AG08395 (cell line): ENCODE results near the gene DPH6.
"Not testable (repeated sequence)": the region's sequence is repeated elsewhere in the genome, so short reads cannot be mapped to it uniquely, and the experiment has no call there.

Experiments used
- DNase-seq: peaks from one replicate; pipeline ENCODE4 v3.0.0; 2012; ENCODE audit warnings: mixed read lengths, low spot score

The DPH6 gene

DNA sequence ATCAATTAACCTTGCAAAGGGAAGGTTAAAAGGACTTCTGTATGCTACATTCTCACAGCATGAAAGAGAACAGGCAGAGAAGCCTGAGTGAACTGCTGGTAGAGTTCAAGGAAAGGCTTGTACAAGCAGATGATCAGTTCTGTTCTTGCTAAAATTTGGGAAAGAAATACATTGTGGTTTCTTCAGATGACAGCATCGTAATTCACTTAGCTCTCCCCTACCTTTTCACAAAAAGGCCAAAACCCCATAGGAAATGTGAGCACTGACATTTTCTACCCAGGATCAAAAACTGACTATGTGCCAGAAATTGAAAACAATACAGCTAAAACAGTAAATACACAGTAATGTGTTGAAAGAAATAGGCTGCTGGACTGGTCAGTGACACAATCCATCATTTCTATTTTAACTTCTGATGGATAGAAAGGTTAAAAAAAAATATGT, 216.4 kb downstream of the DPH6 start:
- DNase-seq: no peak

DNA sequence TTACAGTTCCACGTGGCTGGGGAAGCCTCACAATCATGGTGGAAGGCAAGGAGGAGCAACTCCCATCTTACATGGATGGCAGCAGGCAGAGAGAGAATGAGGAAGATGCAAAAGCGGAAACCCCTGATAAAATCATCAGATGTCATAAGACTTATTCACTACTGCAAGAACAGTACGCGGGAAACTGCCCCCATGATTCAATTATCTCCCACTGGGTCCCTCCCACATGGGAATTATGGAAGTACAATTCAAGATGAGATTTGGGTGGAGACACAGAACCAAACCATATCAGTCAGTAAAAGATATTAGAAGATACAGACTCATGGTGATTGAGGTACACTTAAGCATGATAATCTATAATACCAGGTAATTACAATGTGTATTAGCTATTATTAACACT, 217.1 kb downstream of the DPH6 start:
- DNase-seq: not testable (repeated sequence)

DNA sequence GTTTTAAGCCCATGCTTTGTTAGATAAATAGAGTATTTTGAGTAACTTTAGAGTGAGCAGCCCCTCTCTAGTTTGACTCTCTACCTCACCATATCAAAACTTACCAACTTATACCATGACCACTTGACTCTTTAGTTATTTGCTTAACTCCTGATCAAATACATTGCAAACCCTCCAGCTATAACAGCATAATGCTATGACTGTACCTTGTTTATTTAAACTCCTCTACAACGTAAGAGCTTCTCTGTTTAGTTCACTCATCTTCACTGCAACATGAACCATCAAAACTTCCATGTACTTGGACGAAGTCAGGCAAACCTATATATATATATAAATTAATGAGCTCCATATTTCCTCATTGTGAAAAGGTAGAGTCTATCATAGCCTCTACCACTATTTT, 218.2 kb downstream of the DPH6 start:
- DNase-seq: no peak

DNA sequence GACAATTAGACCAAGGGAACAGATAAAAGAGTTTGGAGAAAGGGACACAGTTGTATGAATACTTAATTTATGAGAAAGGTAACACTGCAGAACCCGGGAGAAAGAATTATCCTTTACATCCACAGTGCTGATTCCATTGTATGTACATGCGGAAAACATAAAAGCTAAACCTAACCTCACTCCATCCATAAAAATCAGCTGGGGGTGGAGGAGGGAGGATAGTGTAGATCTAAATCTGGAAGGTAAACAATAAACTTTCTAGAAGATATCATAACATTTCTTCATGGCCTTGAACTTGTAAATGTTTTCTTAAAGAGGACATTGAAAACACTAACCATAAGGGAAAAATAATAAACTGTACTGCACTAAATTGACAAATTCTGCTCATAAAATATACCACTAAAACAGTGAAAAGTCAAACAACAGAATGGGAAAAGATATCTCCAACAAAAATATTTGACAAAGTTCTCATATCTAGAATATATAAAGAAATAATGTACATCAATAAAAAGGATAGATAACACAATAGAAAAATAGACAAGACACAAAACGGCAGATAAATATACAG, 220.5 kb downstream of the DPH6 start:
- no peak for DNase-seq

DNA sequence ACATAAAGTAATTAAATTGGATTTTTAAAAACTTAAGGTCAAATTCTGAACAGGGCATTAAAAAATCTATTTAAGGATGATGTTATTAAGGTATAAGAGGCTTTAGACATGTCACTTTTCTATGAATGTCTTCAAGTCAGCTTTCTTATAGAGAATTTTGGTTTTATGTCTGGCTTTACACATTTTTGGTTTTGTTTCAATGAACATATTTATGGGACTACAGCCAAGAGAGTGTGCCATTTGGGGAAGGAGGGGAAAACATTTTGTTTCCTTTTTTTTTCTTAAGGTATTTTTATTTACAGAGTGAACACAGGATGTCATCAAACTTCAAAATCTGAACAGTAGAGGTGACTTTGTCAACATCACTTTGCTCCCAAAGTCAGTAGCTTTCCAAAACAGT, 222.8 kb downstream of the DPH6 start:
- DNase-seq: no peak

DNA sequence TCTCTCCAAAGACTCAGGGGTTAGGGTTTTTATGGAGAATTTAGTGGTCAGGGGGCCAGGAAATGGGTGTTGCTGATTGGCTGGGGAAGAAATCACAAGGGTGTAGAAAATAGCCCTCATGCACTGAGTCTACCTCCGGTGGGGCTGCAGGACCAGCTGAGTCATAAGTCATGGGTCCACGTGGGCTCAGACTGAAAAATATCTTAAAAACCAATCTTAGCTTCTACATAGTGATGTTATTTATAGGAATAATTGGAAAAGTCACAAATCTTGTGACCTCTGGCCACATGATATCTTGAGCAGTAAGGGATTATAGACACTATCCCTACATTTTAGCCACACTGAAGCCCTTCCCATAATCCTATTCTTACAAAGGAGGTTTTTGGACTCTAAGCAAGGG, 224.0 kb downstream of the DPH6 start:
- DNase-seq: no peak

DNA sequence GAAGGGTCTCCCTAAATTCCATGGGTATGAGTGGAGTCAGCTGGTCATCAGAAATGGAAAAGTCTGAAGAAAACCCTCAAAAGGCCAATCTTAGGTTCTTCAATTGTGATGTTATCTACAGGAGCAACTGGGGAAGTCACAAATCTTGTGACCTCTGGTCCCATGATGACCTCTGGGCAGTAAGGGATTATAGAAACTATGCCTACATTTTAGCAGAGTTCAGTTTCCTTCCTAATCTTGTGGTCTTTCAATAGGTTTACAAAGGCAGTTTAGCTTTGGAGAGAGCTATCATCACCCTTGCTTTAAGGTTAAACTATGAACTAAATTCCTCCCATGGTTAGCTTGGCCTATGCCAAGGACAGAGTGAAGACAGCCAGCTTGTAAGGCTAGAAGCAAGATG, 225.1 kb downstream of the DPH6 start:
- DNase-seq: no peak
